Natural killer cell treated with Interleukin-12 subunit alpha and Interleukin-12 subunit beta and Interleukin-15 and Interleukin-18, amount 100 ng/mL, for 72 hours (primary cell): ENCODE results near the gene UBE2S. TPM values are rescaled to one million over a fixed set of nuclear protein-coding genes. Genes with fewer than 3 reads are reported as not detected.
"Not testable (repeated sequence)": the region's sequence is repeated elsewhere in the genome, so short reads cannot be mapped to it uniquely, and the experiment has no call there.

ENCODE experiments used
- ATAC-seq, 2 donors: fragments of 150-1000 bp; cut with Tn5 transposase in 1 of 2; sonication (Bioruptor Pico), chemical (Tn5 transposase) in 1 of 2; 2 replicates each; pipeline ENCODE4 v1.10.0; 2021
- DNase-seq: peaks from one replicate; pipeline ENCODE4 v3.0.0; 2022; ENCODE audit warnings: low spot score
- H3K27ac Mint-ChIP-seq, 2 donors: 1 replicate in 1 of 2; 2 replicates in 1 of 2; pipeline ENCODE4 v1.8.0; 2022; ENCODE audit warnings: mixed read lengths in 2 of 2, mild to moderate bottlenecking in 1 of 2, moderate library complexity in 1 of 2
- H3K27me3 Mint-ChIP-seq, 2 donors: 1 replicate in 1 of 2; 2 replicates in 1 of 2; pipeline ENCODE4 v1.8.0; 2022; ENCODE audit warnings: mixed read lengths in 2 of 2
- H3K36me3 Mint-ChIP-seq: one replicate; pipeline ENCODE4 v1.8.0; 2022; ENCODE audit warnings: mixed read lengths
- H3K4me1 Mint-ChIP-seq, 2 donors: 1 replicate in 1 of 2; 2 replicates in 1 of 2; pipeline ENCODE4 v1.8.0; 2022; ENCODE audit warnings: low read depth in 2 of 2, mixed read lengths in 2 of 2, mild to moderate bottlenecking in 1 of 2
- H3K4me3 Mint-ChIP-seq: one replicate; pipeline ENCODE4 v1.8.0; 2022; ENCODE audit warnings: mixed read lengths
- H3K9me3 Mint-ChIP-seq: 2 replicates; pipeline ENCODE4 v1.8.0; 2022; ENCODE audit warnings: mixed read lengths
- total RNA-seq, 2 donors: library from RNA; stranded (reverse); gene quantifications; one replicate each; pipeline ENCODE4 v1.2.3, GENCODE V29; 2022

UBE2S gene
- total RNA-seq: 100 to 1,000 TPM; 247 to 423 TPM

GRCh38 chr19:55407550-55407799, at the start of gene UBE2S:
Gene UBE2S, minus strand, starts transcription at chr19:55407788. Its CDS starts 199 bp downstream, at chr19:55407589.
- Mint-ChIP-seq H3K36me3 (peaks cover 20% of the 10 kb centered on the region), H3K4me1 (peaks cover 32% of the 10 kb centered on the region in 2 donors)

GRCh38 chr19:55456347-55456746, 48.8 kb upstream of the UBE2S start:
- DNase-seq (no peak), ATAC-seq (no peak)
- Mint-ChIP-seq H3K9me3 (no peaks in the 10 kb centered on the region), H3K4me1 (peaks cover 11 to 29% of the 10 kb centered on the region in 2 donors), H3K4me3 (no peak overlapping the region), H3K27ac (no peak overlapping the region), H3K36me3 (no peaks in the 10 kb centered on the region), H3K27me3 (peaks cover 10 to 19% of the 10 kb centered on the region in 2 donors)

More at GRCh38 chr19:55407550-55407799, at the start of gene UBE2S:
- ATAC-seq: peak in 1 of 2 donors; percentile 89
- not testable (repeated sequence) for DNase-seq, H3K27me3 Mint-ChIP-seq, H3K9me3 Mint-ChIP-seq
- Mint-ChIP-seq H3K27ac (peak within 1 kb of the TSS; percentile 95 to 97), H3K4me3 (peak within 1 kb of the TSS; percentile 96)

GRCh38 chr19:55455576-55456235, 48.1 kb upstream of the UBE2S start:
- H3K27ac Mint-ChIP-seq: no peak overlapping the region
- H3K4me3 Mint-ChIP-seq: no peak overlapping the region
- no peak for ATAC-seq
- DNase-seq: no peak
- peaks cover 11 to 28% of the 10 kb centered on the region in 2 donors for H3K4me1 Mint-ChIP-seq
- H3K9me3 Mint-ChIP-seq: no peaks in the 10 kb centered on the region
- peaks cover 12 to 22% of the 10 kb centered on the region in 2 donors for H3K27me3 Mint-ChIP-seq
- H3K36me3 Mint-ChIP-seq: no peaks in the 10 kb centered on the region

DNA sequence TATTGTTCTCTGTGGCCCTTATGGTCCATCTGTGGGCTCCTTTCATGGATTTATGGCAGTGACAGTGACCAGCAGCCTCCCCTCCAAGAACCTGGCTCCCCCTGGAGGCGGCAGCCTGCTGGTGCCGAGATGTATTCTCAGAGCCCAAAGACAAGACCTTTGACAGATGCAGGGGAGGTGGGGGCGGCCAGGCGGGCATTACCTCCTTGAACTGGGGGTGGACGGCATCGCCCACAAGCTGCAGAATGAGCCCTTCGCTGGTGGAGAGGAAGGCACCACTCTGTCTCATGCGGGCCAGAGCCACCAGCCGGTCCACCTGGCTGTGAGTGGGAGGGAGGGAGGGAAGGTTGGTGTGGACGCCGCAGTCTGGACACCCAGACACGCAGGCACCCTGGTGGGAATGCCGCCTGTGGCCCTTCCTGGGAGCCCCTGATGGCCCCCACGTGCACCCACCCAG, 47.2 kb upstream of the UBE2S start:
- DNase-seq (no peak), ATAC-seq (no peak)
- Mint-ChIP-seq H3K27me3 (peaks cover 16 to 29% of the 10 kb centered on the region in 2 donors), H3K4me1 (peaks cover 6 to 25% of the 10 kb centered on the region in 2 donors), H3K4me3 (no peak overlapping the region), H3K9me3 (no peaks in the 10 kb centered on the region), H3K27ac (no peak overlapping the region), H3K36me3 (no peaks in the 10 kb centered on the region)

DNA sequence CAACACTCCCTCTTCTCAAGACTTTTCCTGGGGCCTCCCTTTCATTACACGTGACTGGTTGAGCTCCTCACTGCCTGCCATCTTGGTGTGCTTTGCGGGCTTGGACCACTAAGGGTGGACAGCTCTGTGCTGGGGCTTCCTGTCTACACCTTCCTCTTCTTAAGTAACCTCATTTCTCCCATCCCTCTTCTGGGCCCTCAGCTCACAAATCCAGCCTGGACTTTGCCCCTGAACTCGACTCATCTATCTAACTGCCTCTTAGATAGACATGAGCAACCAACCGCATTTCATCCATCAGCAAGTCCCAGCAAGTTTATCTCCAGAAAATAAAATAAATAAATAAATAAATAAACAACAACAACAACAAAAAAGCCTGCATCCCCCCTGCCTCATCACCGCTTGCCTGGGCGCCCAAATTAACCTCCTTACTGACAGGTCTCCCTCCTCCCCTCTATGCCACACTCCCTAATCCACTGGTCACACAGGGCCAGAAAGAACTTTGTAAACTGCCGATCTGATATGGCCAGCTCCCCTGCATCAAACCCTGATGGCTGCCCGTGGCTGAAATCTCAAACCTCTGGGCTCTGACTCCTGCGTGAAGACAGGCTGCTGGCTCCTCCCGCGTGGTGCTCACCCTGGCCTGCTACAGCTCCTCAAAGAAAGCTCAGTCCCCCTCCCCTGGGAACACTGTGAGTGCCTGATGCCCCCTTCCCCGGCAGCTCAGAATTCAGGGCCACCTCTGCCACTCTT, 46.1 kb upstream of the UBE2S start:
- Mint-ChIP-seq H3K27ac (no peak overlapping the region), H3K36me3 (no peaks in the 10 kb centered on the region), H3K27me3 (peaks cover 16 to 29% of the 10 kb centered on the region in 2 donors), H3K4me3 (no peak overlapping the region), H3K4me1 (peaks cover 6 to 23% of the 10 kb centered on the region in 2 donors), H3K9me3 (no peaks in the 10 kb centered on the region)
- ATAC-seq (no peak), DNase-seq (no peak)

GRCh38 chr19:55452749-55453346, 45.3 kb upstream of the UBE2S start:
- peaks cover 6 to 22% of the 10 kb centered on the region in 2 donors for H3K4me1 Mint-ChIP-seq
- peaks cover 16 to 29% of the 10 kb centered on the region in 2 donors for H3K27me3 Mint-ChIP-seq
- no peak overlapping the region for H3K4me3 Mint-ChIP-seq
- no peaks in the 10 kb centered on the region for H3K36me3 Mint-ChIP-seq
- ATAC-seq (peak; percentile 61 to 82), DNase-seq (no peak)
- no peak overlapping the region for H3K27ac Mint-ChIP-seq
- no peaks in the 10 kb centered on the region for H3K9me3 Mint-ChIP-seq

DNA sequence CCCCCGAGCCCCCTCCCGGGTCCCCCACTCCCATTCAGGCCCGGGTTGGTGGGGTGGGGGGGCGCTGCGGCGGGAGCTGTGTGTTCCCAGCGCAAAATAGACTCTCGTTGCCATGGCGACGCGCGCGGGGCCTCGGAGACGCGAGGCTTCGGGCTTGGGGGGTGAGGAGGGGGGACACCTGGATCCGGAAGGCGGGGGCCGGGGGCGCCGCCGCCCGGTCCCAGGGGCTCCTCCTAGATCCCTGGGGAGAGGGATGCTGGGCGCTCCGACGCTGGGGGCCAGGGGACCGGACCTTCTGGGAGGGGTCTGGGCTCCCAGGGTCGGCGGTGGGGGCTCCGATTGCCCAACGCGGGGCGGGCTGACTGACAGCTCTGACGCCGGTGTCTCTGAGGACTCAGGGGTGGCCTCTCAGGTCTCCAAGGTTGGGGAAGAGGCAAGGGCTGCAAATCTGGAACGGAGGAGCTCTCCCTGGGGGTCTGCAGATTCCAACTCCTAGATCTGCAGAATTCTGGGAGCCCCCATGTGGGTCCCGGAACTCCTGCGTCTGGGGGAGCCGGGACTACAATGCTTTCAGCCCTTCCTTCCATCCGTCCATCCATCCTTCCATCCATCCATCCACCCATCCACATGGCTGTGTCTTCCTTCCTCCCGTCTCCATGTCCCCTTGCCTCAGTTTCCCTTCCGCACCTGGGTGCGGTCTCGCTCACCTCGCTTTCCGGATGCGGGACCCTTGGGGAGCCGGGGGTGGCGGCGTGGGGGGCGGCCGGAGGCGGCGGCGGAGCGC, 44.6 kb upstream of the UBE2S start:
- Mint-ChIP-seq H3K27ac (no peak overlapping the region), H3K36me3 (no peaks in the 10 kb centered on the region), H3K27me3 (peaks cover 16 to 29% of the 10 kb centered on the region in 2 donors), H3K4me3 (peak overlapping the region; percentile 38), H3K4me1 (peaks cover 6 to 22% of the 10 kb centered on the region in 2 donors), H3K9me3 (no peaks in the 10 kb centered on the region)
- no peak for DNase-seq
- ATAC-seq: no peak

DNA sequence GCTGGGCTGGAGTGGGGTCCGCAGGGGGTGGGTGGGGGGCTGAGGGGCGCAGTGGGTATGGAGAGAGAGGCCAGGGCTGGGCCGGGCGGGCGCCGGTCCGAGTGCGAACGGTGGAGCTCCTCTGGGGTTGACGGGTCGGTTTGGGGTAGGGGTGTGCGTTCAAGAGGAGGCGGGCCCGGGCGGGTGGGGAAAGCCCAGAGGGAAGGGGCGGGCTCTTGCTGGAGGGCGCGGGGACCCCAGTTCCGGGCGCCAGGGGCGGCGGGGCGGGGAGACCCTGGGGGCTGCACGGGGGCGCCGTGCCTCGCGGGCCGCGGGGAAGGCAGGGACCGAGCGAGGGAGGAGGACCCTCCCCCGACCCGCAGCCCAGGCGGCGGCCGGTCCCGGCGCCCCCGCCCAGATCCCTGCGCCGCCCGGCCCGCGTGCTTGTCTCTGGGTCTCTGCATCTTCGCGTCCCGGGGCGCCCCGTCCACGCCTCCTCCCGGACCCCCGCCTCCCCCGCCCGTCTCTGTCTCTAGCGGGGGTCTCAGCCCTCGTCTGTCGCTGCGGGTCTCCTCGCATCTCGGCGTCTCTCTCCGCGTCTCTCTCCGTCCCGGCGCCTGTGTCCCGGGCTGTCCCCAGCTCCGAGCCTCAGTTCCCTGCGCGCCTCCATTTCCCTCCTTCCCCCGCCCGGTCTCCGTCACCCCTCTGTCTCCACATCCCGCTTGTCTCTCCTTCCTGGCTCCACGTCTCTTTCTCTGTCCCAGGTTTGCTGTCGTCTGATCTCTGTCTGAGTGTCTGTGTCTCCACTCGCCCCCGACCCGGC, 43.8 kb upstream of the UBE2S start:
- no peak for ATAC-seq
- H3K27me3 Mint-ChIP-seq: peaks cover 16 to 29% of the 10 kb centered on the region in 2 donors
- peaks cover 6 to 22% of the 10 kb centered on the region in 2 donors for H3K4me1 Mint-ChIP-seq
- H3K9me3 Mint-ChIP-seq: no peaks in the 10 kb centered on the region
- peak overlapping the region; percentile 38 for H3K4me3 Mint-ChIP-seq
- H3K27ac Mint-ChIP-seq: no peak overlapping the region
- no peaks in the 10 kb centered on the region for H3K36me3 Mint-ChIP-seq
- no peak for DNase-seq

DNA sequence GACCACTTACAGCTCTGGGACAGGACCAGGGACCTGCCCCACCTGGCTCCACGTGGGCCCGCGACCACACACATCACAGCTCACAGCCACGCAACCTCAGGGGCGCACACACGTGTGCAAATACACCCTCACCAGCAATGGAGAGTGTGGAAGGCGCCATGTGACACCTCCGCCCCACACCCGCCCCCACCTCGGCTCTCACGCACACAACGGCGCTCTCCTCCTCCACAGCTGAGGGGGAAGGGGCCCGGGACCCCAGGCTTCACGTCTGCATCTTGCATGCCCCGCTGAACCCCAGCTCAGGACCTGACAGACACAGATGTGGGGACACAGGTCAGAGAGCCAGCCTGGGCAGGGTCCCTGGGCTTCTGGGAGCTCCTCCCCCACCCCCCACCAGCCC, 41.9 kb upstream of the UBE2S start:
- Mint-ChIP-seq H3K4me1 (peaks cover 6 to 20% of the 10 kb centered on the region in 2 donors), H3K36me3 (no peaks in the 10 kb centered on the region), H3K27me3 (peaks cover 23 to 36% of the 10 kb centered on the region in 2 donors), H3K27ac (no peak overlapping the region), H3K4me3 (no peak overlapping the region), H3K9me3 (no peaks in the 10 kb centered on the region)
- ATAC-seq (no peak), DNase-seq (no peak)

GRCh38 chr19:55448175-55448490, 40.5 kb upstream of the UBE2S start:
- peaks cover 6 to 14% of the 10 kb centered on the region in 2 donors for H3K4me1 Mint-ChIP-seq
- not testable (repeated sequence) for H3K36me3 Mint-ChIP-seq, H3K4me3 Mint-ChIP-seq, H3K27ac Mint-ChIP-seq, H3K9me3 Mint-ChIP-seq, DNase-seq, ATAC-seq
- peaks cover 33 to 39% of the 10 kb centered on the region in 2 donors for H3K27me3 Mint-ChIP-seq

- Mint-ChIP-seq H3K4me3 (no peak overlapping the region), H3K9me3 (no peaks in the 10 kb centered on the region), H3K4me1 (peaks cover 6 to 14% of the 10 kb centered on the region in 2 donors), H3K27ac (no peak overlapping the region), H3K36me3 (no peaks in the 10 kb centered on the region), H3K27me3 (peaks cover 37 to 43% of the 10 kb centered on the region in 2 donors)
- peak; percentile 15 to 34 for ATAC-seq
- no peak for DNase-seq
Observed at GRCh38 chr19:55447421-55448174, 40.0 kb upstream of the UBE2S start.

DNA sequence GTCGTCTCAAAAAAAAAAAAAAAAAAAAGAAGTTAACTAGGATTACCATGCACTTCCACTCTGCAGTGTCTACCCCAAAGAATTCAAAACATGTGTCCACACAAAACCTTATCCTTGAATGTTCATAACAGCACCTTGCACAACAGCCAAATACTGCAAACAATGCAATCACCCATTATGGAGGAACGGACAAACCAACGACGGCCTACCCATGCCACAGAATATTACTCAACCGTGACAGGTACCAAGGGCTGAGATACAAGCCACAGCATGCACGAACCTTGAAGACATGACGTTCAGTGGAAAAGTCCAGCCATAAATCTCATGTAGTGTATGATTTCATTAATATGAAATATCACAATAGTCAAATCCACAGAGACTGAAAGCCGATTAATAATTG, 38.5 kb upstream of the UBE2S start:
- DNase-seq (no peak), ATAC-seq (no peak)
- peaks cover 7 to 17% of the 10 kb centered on the region in 2 donors for H3K4me1 Mint-ChIP-seq
- H3K9me3 Mint-ChIP-seq: no peaks in the 10 kb centered on the region
- no peak overlapping the region for H3K27ac Mint-ChIP-seq
- H3K27me3 Mint-ChIP-seq: peaks cover 38 to 43% of the 10 kb centered on the region in 2 donors
- no peak overlapping the region for H3K4me3 Mint-ChIP-seq
- H3K36me3 Mint-ChIP-seq: peaks cover 4% of the 10 kb centered on the region
